ENCODE results near the gene RASGEF1B.

DNA sequence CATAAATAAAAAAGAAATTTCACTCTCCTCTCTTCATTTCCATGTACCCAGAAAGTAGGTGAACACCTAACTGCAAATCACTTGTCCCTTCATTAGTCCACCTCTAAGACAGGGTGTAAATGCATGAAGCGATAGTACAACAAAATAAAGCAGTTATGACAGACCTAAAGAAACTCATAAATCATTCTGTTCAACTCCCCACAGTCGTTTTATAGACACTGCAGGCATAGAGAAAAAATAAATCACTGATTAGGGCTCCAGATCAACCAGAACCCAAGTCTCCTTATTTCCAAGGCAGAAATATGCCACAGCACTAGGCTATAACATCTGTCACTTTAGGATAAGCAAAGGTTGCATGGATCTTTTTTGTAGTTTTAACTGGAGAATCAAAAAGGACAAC lies 3.0 kb downstream of the RASGEF1B start:
- TF ChIP-seq, protein P1, sequence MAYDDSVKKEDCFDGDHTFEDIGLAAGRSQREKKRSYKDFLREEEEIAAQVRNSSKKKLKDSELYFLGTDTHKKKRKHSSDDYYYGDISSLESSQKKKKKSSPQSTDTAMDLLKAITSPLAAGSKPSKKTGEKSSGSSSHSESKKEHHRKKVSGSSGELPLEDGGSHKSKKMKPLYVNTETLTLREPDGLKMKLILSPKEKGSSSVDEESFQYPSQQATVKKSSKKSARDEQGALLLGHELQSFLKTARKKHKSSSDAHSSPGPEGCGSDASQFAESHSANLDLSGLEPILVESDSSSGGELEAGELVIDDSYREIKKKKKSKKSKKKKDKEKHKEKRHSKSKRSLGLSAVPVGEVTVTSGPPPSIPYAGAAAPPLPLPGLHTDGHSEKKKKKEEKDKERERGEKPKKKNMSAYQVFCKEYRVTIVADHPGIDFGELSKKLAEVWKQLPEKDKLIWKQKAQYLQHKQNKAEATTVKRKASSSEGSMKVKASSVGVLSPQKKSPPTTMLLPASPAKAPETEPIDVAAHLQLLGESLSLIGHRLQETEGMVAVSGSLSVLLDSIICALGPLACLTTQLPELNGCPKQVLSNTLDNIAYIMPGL (CRISPR knock-in tag; IDR thresholded peaks at IDR 0.05): no peak
- TF ChIP-seq, protein P2, sequence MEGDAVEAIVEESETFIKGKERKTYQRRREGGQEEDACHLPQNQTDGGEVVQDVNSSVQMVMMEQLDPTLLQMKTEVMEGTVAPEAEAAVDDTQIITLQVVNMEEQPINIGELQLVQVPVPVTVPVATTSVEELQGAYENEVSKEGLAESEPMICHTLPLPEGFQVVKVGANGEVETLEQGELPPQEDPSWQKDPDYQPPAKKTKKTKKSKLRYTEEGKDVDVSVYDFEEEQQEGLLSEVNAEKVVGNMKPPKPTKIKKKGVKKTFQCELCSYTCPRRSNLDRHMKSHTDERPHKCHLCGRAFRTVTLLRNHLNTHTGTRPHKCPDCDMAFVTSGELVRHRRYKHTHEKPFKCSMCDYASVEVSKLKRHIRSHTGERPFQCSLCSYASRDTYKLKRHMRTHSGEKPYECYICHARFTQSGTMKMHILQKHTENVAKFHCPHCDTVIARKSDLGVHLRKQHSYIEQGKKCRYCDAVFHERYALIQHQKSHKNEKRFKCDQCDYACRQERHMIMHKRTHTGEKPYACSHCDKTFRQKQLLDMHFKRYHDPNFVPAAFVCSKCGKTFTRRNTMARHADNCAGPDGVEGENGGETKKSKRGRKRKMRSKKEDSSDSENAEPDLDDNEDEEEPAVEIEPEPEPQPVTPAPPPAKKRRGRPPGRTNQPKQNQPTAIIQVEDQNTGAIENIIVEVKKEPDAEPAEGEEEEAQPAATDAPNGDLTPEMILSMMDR (IDR thresholded peaks at IDR 0.05): no peak
- TF ChIP-seq KAT7 (CRISPR knock-in tag; IDR thresholded peaks at IDR 0.05; ENCODE audit: borderline replicate concordance): no peak
- TF ChIP-seq FOXP1 (CRISPR knock-in tag; IDR thresholded peaks at IDR 0.05; ENCODE audit: borderline replicate concordance): no peak
- no peak for TF ChIP-seq SP1 (CRISPR knock-in tag; conservative IDR thresholded peaks at IDR 0.05)
- no peak for TF ChIP-seq ZNF121 (CRISPR knock-in tag; IDR thresholded peaks at IDR 0.05)
- no peak for TF ChIP-seq JUN (CRISPR knock-in tag; IDR thresholded peaks at IDR 0.05)
- TF ChIP-seq ZBTB21 (CRISPR knock-in tag; IDR thresholded peaks at IDR 0.05; ENCODE audit: borderline replicate concordance): no peak
- TF ChIP-seq, protein P3, sequence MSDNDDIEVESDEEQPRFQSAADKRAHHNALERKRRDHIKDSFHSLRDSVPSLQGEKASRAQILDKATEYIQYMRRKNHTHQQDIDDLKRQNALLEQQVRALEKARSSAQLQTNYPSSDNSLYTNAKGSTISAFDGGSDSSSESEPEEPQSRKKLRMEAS (CRISPR knock-in tag; IDR thresholded peaks at IDR 0.05): no peak
- TF ChIP-seq FOXJ3 (CRISPR knock-in tag; IDR thresholded peaks at IDR 0.05; ENCODE audit: borderline replicate concordance): no peak
- TF ChIP-seq, protein P4, sequence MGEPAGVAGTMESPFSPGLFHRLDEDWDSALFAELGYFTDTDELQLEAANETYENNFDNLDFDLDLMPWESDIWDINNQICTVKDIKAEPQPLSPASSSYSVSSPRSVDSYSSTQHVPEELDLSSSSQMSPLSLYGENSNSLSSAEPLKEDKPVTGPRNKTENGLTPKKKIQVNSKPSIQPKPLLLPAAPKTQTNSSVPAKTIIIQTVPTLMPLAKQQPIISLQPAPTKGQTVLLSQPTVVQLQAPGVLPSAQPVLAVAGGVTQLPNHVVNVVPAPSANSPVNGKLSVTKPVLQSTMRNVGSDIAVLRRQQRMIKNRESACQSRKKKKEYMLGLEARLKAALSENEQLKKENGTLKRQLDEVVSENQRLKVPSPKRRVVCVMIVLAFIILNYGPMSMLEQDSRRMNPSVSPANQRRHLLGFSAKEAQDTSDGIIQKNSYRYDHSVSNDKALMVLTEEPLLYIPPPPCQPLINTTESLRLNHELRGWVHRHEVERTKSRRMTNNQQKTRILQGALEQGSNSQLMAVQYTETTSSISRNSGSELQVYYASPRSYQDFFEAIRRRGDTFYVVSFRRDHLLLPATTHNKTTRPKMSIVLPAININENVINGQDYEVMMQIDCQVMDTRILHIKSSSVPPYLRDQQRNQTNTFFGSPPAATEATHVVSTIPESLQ (CRISPR knock-in tag; IDR thresholded peaks at IDR 0.05): no peak
- no peak for TF ChIP-seq NR1H2 (CRISPR knock-in tag; IDR thresholded peaks at IDR 0.05)
- TF ChIP-seq ESRRA (CRISPR knock-in tag; IDR thresholded peaks at IDR 0.05; ENCODE audit: borderline replicate concordance): no peak

Measured in WTC11 (cell line).